PC-9 (cell line): ENCODE results near the gene ATP1B4. TPM values are rescaled to one million over a fixed set of nuclear protein-coding genes. Genes with fewer than 3 reads are reported as not detected.
"Not testable (repeated sequence)": the region's sequence is repeated elsewhere in the genome, so short reads cannot be mapped to it uniquely, and the experiment has no call there.

Experiments used
- BruUV-seq: library from RNA; stranded (reverse); fragments of 400-500 nt; replicated peaks from 2 replicates; lab custom pipeline; 2021; lab: Mats Ljungman, UMichigan
- CTCF ChIA-PET: fragments of 300-600 bp; sonication (Branson Sonifier 250); formaldehyde crosslinking; loops from one replicate; lab custom pipeline; 2022; ENCODE audit warnings: antibody characterized with exemption; lab: Charles Lee
- POLR2A ChIA-PET: fragments of 300-600 bp; sonication (Branson Sonifier 250); formaldehyde crosslinking; loops from one replicate; lab custom pipeline; 2022; ENCODE audit warnings: antibody characterized with exemption; ENCODE audit not compliant: unreplicated experiment; lab: Charles Lee
- DNase-seq, 2 experiments: peaks; one replicate each; pipeline versions ENCODE4 v3.0.0 to v3.0.0-alpha.2; 2015 to 2022; ENCODE audit warnings: mixed read lengths in 1 of 2
- H2AFZ ChIP-seq: fragments of 200-600 bp; sonication (generic); 2 replicates; pipeline ENCODE4 v1.8.1; 2017; ENCODE audit warnings: antibody characterized with exemption
- H3F3A ChIP-seq: fragments of 200-600 bp; sonication (generic); 2 replicates; pipeline ENCODE4 v1.8.1; 2017; ENCODE audit warnings: antibody characterized with exemption, mild to moderate bottlenecking, low read depth; ENCODE audit not compliant: insufficient read depth
- H3K27ac ChIP-seq: fragments of 200-600 bp; sonication (generic); 2 replicates; pipeline ENCODE4 v1.6.1; 2016; ENCODE audit warnings: mixed run types
- H3K27me3 ChIP-seq: fragments of 200-600 bp; sonication (generic); 2 replicates; pipeline ENCODE4 v1.6.1; 2016; ENCODE audit warnings: low read depth, mixed run types; ENCODE audit not compliant: insufficient read depth
- H3K36me3 ChIP-seq: fragments of 200-600 bp; sonication (generic); 2 replicates; pipeline ENCODE4 v1.6.1; 2016; ENCODE audit warnings: low read depth, mixed run types
- H3K4me1 ChIP-seq: fragments of 200-600 bp; sonication (generic); replicated peaks from 2 replicates; pipeline ENCODE4 v1.6.1; 2016; ENCODE audit warnings: mixed run types; ENCODE audit not compliant: insufficient read depth
- H3K4me2 ChIP-seq: fragments of 200-600 bp; sonication (generic); 2 replicates; pipeline ENCODE4 v1.6.1; 2017; ENCODE audit warnings: mixed run types
- H3K4me3 ChIP-seq: fragments of 200-600 bp; sonication (generic); 2 replicates; pipeline ENCODE4 v1.6.1; 2016; ENCODE audit warnings: mixed run types
- H3K79me2 ChIP-seq: fragments of 200-600 bp; sonication (generic); 2 replicates; pipeline ENCODE4 v1.6.1; 2017; ENCODE audit warnings: low read depth, mixed run types
- H3K9me2 ChIP-seq: fragments of 200-600 bp; sonication (generic); 2 replicates; pipeline ENCODE4 v1.8.1; 2017; ENCODE audit warnings: mild to moderate bottlenecking; ENCODE audit not compliant: insufficient read depth
- H3K9me3 ChIP-seq: fragments of 200-600 bp; sonication (generic); 2 replicates; pipeline ENCODE4 v1.8.1; 2016; ENCODE audit warnings: low read depth; ENCODE audit not compliant: insufficient read depth
- H4K20me1 ChIP-seq: fragments of 200-600 bp; sonication (generic); 2 replicates; pipeline ENCODE4 v1.8.1; 2017; ENCODE audit not compliant: insufficient read depth
- EZH2 ChIP-seq: fragments of 200-600 bp; sonication (generic); IDR thresholded peaks from 2 replicates; pipeline ENCODE4 v1.8.0; 2017; ENCODE audit warnings: antibody characterized with exemption, low read depth
- intact Hi-C: fragments of 100-400 bp; cut with micrococcal nuclease; formaldehyde crosslinking; loops from one replicate; pipeline ENCODE4 v1.10.0; 2022; ENCODE audit not compliant: unreplicated experiment
- total RNA-seq: library from RNA; stranded (reverse); gene quantifications from 2 replicates; pipeline ENCODE4 v1.2.3, GENCODE V29; 2021
- TF ChIP-seq, protein P1 (sequence below): fragments of 200-600 bp; sonication (generic); conservative IDR thresholded peaks from 2 replicates; pipeline ENCODE4 v1.6.1; 2017; ENCODE audit warnings: mixed run types, antibody characterized with exemption, mild to moderate bottlenecking, moderate library complexity

ATP1B4 gene
- total RNA-seq, 1 experiment from 2014 or later: not detected

DNA sequence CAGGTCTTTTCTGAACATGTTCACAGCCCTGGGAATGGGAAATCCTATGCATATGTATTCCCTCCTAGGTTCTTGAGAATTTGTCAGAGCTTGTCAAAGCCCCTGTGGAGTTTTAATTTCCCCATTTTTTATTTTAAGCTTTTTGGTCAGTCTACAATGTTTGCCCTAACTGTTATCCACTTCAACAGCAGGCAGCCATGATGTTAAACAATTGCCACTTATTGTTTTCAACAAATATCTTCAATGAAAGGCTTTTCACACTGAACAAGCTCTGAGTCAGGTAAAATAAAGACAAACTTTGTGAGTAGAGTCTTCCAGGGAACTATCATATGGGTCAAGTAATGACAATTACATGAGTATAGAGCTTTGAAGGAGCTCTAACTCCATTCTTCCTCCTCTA, 25.0 kb upstream of the ATP1B4 start:
- H3K9me3 ChIP-seq: peaks cover 10% of the 10 kb centered on the region; the same call in 1 of the 2 replicates
- no peaks in the 10 kb centered on the region for H4K20me1 ChIP-seq
- CTCF ChIA-PET: no interaction called here
- H3K4me1 ChIP-seq: no peaks in the 10 kb centered on the region
- H3K79me2 ChIP-seq: no peaks in the 10 kb centered on the region
- no peak overlapping the region for H3K4me2 ChIP-seq
- POLR2A ChIA-PET: interaction anchor here (0.7 kb wide), 1 partner anchor 26 kb away, joined by 4 read pairs; no protein-coding TSS in a partner anchor
- no peak for TF ChIP-seq EZH2
- TF ChIP-seq, protein P1, sequence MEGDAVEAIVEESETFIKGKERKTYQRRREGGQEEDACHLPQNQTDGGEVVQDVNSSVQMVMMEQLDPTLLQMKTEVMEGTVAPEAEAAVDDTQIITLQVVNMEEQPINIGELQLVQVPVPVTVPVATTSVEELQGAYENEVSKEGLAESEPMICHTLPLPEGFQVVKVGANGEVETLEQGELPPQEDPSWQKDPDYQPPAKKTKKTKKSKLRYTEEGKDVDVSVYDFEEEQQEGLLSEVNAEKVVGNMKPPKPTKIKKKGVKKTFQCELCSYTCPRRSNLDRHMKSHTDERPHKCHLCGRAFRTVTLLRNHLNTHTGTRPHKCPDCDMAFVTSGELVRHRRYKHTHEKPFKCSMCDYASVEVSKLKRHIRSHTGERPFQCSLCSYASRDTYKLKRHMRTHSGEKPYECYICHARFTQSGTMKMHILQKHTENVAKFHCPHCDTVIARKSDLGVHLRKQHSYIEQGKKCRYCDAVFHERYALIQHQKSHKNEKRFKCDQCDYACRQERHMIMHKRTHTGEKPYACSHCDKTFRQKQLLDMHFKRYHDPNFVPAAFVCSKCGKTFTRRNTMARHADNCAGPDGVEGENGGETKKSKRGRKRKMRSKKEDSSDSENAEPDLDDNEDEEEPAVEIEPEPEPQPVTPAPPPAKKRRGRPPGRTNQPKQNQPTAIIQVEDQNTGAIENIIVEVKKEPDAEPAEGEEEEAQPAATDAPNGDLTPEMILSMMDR: no peak
- H2AFZ ChIP-seq: no peak overlapping the region
- no peak overlapping the region for H3K4me3 ChIP-seq
- intact Hi-C loops: no loop called here
- no TSS peak for BruUV-seq
- H3K36me3 ChIP-seq: no peaks in the 10 kb centered on the region
- H3K9me2 ChIP-seq: no peaks in the 10 kb centered on the region; the same call in 1 of the 2 replicates
- no peaks in the 10 kb centered on the region; the same call in 1 of the 2 replicates for H3K27me3 ChIP-seq
- no peak overlapping the region for H3K27ac ChIP-seq
- no peaks in the 10 kb centered on the region for H3F3A ChIP-seq
- DNase-seq: no peak

DNA sequence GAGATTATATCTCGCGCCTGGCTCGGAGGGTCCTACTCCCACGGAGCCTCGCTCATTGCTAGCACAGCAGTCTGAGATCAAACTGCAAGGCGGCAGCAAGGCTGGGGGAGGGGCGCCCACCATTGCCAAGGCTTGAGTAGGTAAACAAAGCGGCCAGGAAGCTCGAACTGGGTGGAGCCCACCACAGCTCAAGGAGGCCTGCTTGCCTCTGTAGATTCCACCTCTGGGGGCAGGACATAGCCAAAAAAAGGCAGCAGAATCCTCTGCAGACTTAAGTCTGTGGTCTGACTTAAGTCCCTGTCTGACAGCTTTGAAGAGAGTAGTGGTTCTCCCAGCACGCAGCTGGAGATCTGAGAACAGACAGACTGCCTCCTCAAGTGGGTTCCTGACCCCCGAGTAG, 17.3 kb upstream of the ATP1B4 start:
- H3K79me2 ChIP-seq, H4K20me1 ChIP-seq, H3K9me2 ChIP-seq, CTCF ChIA-PET, H3K27ac ChIP-seq, H3K27me3 ChIP-seq, H3K4me3 ChIP-seq, H3K36me3 ChIP-seq, intact Hi-C loops, H3K9me3 ChIP-seq, POLR2A ChIA-PET, H2AFZ ChIP-seq, H3K4me1 ChIP-seq, BruUV-seq, H3K4me2 ChIP-seq, DNase-seq, H3F3A ChIP-seq: not testable (repeated sequence)

DNA sequence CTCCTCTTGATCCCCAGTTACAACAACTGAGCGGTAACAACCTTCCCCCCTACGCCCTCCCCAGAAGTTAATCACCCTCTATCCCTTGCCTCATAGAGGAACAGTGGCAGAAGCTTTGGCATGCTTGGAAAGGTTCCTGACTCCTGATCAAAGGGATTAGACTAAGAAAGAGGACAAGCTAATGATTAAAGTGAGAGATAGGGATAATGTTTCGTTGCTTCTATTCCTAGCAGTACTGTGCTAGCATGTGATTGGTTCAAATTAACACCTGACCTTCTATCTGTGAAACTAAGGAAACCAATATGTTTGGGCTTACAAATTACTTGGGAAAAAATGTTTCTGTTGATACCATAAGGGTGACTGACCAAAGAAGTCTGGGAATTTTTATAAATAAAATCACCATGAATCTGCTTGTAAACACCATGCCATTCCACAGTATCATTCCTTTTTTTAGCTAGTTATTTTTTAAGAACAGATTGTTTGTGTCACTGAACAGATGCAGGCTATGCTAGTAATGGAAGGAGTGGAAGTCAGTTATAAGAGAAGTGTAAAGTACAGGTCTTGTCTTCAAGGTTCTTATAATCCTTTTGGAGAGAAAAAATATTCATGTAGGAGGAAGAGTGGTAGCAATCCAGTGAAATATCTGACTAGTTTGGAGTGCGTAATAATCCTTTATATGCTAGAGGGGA, 11.3 kb upstream of the ATP1B4 start:
- H3K9me3 ChIP-seq: no peaks in the 10 kb centered on the region

More for the DNA sequence above, 11.3 kb upstream of the ATP1B4 start:
- no peaks in the 10 kb centered on the region for H4K20me1 ChIP-seq
- POLR2A ChIA-PET: no interaction called here
- intact Hi-C loops: no loop called here
- H3K4me1 ChIP-seq: no peaks in the 10 kb centered on the region
- H3K4me2 ChIP-seq: no peak overlapping the region
- H3K36me3 ChIP-seq: no peaks in the 10 kb centered on the region
- no peaks in the 10 kb centered on the region for H3K27me3 ChIP-seq
- no peak overlapping the region for H3K27ac ChIP-seq
- DNase-seq: no peak
- H3K79me2 ChIP-seq: no peaks in the 10 kb centered on the region
- no peaks in the 10 kb centered on the region for H3K9me2 ChIP-seq
- TF ChIP-seq, protein P1: no peak
- no peak for TF ChIP-seq EZH2
- BruUV-seq: no TSS peak
- CTCF ChIA-PET: no interaction called here
- H3F3A ChIP-seq: no peaks in the 10 kb centered on the region
- no peak overlapping the region for H3K4me3 ChIP-seq
- no peak overlapping the region for H2AFZ ChIP-seq
